GM18861 (cell line): ENCODE measurements around the gene EBF4.

ENCODE experiments used
- ATAC-seq: cut with Tn5 transposase; IDR thresholded peaks from one replicate; pipeline ENCODE4 v1.9.1; 2021; ENCODE audit not compliant: unreplicated experiment

Gene EBF4

GRCh38 chr20:2793471-2793870, 100.9 kb downstream of the EBF4 start:
- no peak for ATAC-seq

- ATAC-seq, result no peak
Measured at GRCh38 chr20:2794202-2794748, 101.7 kb downstream of the EBF4 start.

- ATAC-seq, result no peak
Measured at GRCh38 chr20:2794866-2795447, 102.4 kb downstream of the EBF4 start.

DNA sequence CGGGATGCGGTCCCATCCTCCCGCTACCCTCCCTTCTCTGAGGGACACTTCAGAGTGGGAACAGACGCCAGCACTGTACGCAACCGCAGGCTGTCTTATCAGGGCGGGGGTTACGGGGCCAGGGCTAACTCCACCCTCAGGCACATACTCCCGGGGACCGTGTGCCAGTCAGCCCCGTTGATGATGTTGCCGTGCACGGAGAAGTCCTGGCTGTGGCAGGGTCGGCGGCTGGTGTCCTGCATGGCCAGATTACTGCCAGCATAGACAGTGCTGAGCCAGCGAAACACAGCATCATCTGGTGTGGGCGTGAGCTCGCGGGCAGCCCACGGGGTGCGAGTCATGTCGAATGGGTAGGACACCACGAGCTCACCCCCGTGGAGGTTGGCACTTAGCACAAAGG, 102.9 kb downstream of the EBF4 start:
- ATAC-seq, result no peak

DNA sequence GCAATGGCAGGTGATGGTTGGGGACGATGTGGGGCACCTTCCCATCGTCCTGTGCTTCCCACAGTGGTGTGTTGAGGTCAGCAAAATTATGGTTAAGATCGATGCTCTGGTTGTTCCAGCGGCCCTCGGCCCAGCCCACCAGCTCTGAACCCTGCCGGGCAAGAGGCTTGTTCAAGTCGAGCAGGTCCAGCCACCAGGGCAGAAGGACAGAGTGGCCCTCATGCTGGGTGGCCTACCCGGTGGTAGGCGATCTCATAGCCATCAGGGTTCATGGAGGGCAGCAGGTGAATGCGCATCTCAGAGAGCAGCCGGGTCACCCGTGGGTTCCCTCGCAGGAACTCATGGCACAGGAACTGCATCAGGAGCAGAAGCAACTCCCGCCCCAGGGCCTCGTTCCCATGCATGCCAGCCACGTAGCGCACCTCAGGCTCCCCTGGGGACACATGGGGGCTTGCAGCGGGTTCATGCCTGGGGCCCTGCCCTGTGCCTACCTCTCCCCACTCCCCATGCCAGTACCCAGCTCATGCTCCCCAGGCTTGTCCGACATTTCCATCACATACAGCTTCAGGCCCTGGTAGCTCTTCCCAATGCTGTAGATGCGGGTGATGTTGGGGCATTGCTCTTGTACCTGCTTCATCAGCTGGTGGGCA, 103.6 kb downstream of the EBF4 start:
- no peak for ATAC-seq

DNA sequence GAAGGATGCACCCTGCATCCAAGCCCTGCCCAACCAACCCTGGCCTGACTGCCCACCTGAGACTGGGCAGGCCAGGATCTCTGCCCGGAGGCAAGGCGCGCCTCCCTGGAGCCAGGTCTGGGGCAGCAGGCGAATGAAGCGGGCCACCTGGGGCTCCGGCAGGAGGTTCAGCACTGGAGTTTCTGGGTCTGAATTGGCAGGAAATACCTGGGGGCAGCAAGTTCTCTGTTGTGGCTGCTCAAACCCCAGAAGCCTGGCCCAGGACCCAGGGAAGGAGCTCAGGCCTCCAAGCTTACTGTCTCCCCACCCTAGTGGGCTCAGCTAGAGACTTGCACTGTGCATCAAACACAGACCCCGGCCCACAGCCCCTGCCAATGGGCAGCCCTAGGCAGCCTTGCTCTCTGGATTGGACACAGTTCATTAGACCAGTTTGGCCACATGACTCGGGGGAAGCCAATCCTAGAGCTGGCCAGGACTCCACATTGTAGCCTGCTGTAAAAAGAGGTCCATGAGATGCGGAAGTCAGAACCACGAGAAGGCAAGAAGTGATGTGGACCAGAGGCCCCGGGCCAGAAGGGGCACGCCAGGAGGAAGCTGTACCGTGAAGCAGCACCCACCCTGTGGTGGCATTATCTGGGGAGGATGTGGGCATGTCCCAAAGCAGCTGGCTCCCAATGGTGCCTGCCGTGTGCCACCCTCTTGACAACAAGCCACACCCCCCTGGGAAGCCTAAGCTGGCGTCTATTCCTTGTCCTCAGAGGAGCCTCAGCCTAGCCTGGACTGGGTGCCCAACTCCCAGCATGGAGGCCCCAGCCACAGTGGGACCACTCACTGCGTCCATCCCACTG, 104.8 kb downstream of the EBF4 start:
- no peak for ATAC-seq

DNA sequence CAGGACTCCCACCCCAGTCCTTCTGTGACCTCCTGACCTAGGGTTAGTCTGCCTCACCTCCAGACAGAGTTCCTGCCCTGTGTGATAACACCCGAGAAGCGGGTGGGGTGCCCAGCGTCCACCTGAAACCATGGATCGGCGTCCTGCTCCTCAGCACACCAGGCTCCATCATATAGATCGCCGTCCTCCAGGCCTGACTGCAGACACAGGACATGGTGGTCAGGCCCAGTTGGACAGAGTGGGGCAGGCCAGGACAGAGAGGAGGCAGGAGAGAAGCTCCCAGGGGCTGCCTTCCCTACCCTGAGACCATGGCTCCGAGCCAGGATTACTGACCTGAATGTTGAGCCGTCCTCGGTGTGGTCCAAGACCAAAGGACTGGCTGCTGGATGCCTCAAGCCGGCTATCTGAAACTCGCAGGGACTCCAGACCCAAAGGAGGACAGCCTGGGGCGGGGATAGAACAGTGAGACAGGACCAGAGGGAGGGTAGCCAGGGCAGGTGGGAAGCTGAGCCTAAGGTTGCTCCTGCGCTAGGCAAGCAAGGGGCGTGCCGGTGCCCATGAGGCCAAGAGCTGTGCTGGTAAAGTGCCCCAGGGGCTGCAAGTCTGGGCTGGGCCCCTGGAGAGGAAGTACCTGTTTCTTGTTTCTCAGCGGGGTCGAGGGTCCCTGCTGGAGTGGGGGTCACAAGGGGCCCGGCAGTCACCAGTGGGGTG, 105.7 kb downstream of the EBF4 start:
- ATAC-seq, result no peak

DNA sequence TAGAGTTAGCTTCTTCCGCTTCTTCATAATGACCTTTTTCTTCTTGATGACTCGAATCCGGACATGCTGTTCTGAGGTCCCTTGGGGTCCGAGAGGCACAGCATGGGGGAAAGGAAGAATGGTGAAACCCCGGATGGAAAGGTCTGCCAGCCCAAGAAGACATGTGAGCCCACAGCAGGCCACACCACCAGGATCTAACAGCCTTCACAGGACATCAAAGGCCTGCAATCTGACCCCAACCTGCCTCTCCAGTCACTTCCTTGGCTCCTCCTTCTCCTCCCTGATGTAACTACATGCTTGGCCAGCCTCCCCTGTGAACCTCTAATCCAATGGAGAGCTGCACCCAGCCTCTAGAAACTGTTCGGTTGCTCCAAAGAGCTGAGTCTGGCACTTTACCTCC, 106.2 kb downstream of the EBF4 start:
- no peak for ATAC-seq

DNA sequence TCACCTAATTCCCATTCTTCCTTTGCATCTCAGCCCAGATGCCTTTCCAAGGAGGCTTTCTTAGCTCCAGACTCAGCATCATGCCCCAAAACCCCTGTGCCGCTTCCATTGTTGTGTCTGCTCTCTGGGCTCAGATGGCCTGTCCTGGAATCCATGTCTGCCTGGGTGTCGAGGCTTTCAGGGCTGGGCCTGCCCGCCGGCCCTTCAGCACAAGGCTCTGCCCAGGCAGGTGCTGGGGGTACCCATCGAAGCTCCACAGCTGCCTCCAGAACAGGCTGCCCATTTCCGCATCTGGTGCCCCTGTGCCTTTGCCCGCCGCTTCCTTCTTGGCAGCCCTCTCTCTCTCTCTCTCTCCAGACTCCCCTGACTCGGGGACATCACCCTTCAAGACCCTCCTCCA, 106.7 kb downstream of the EBF4 start:
- no peak for ATAC-seq

GRCh38 chr20:2799688-2800520, 107.3 kb downstream of the EBF4 start:
- ATAC-seq, result peak; percentile 16

DNA sequence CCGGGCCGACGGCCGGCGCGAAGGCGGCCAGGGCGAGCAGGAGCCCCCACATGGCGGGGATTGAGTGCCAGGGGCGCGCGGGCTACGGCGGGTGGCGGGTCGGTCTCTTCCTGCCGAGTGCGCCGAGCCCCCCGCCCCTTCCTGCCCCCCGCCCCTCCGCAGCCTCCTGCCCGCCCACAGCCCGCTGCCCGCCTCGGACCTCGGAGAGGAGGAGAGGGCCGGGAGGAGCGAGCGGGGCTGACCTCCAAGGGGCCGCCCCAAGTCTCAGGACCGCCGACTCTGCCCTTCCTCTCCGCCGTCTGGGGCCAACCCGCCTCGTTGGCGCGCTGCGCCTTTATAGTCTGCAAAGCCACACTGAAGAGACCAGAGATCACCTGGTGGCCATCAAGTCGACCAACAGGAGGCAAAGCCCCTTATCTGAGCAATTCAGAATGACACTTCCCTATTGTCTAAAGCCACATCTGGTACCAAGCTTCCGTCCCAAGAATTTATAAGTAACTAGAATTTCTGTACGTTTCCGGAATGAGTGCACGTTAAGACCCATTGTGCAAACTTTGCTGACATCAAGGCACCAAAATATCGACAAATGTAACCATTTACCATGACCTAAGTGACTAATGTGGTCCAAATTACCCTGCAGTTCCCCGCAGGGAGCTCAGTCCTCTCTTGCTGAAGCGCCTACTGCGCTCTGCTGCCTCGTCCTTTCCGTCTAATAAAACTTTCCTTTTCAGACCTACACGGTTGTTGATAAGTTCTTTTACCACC, 108.1 kb downstream of the EBF4 start, which contains the start of gene CPXM1:
Gene CPXM1, minus strand, starts transcription at position 107 of the 765 bp plus-strand sequence. Its CDS starts 55 bp downstream, at position 52.
- peak; percentile 51 for ATAC-seq

GRCh38 chr20:2801286-2801728, 108.7 kb downstream of the EBF4 start:
- ATAC-seq, result no peak

- ATAC-seq, result no peak
Measured at GRCh38 chr20:2804041-2804828, 111.7 kb downstream of the EBF4 start.

DNA sequence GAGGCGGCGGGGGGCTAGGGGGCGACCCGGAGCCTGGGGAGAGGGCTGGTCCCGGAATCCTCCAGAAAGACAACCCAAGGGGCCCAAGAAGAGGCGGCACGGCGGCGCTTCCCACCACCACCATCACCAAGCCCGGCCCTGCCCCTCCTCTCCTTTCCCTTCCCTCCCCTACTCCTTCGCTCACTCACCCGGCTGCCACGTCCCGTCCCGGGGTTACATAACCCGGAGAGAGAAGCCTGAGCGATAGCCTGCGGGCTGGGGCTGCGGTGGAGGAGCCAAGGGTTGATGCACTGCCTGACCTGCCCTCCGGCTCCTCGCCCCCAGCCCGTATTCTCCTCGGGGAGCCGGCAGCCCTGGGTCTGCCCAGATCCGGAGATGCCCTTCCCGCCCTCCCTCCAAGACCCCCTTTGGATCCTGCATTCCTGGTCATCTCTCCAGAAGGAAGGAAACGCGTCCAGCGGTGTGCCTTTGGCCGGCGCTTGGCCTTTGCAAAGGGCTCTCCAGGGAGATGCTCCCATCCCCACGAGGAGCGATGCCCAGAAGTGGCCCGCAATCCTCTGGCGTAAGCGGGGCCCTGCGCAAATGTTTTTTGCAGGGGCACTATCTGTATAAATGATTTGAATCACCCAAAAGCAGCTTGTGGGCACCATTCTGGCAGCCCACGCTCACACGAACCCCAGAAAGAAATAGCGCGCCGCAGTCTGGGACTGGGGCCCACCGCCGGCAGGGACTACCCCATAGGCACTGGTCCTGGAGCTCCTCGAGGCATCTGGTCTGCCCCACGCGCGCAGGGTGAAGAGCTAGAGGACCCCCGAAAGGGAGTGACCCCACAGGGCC, 112.5 kb downstream of the EBF4 start:
- no peak for ATAC-seq

DNA sequence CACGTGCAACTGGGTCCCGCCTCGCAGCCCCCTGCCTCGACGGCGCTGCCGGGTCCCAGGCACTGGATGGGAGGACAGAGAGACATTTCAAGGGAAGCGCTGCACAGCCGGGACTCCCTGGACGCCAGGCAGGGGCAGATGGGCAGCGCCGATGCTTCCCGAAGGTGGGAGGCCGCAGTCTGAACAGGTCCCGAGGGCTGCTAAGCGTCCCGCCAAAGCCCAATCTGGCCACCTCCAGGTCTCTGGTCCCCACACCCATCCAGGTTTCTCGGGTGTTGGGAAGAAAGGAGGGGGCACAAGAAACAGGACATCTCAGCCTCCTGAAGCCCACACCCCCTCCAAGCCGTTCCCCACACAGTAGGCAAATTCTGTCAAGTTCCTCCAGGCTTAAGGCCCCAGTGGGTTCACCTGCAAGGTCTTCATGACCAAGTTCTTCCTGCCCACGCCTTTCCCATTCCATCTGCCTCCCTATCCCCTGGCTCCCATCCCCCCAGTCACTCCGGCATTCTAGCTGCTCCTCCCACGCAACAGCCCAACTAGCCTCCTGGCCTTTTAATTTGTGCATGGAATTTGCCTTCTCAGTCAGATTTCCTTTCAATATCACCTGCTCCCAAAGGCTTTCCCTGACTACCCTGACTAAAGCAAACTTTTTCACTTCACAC, 113.2 kb downstream of the EBF4 start:
- no peak for ATAC-seq

DNA sequence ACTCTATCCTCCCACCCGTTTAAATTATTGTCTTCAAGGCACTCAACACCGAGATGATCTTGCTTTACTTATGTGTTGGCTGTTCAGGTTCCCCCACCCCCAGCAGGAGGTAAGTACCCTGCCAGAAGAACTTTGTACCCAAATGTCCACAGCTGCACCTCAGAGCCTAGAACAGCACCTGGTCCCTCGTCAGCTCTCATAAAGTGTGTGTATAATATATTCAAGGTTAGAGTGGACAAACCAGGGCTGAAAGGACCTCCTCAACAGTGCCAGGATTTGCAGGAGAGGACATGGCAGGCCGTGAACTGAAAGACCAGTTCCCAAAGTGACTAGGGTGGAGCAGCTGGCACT, 113.7 kb downstream of the EBF4 start:
- no peak for ATAC-seq

DNA sequence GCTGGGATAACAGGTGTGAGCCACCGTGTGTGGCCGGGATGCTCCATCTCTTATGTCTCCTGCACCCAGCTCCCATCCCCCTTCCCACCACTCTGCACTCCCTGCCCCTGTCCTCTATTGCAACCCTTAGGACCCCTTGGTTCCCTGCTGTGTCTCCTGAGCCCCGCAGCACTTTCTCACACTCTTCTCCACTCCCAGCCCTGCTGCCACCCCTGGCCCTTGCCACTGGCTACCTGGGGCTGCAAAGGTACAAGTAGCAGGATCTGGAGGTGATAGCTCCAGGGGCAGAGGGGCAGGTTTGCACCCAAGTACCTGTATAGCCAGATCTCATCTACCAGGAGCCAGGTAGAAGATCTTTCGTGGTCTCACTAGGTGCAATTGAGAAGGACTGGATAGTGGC, 114.4 kb downstream of the EBF4 start:
- ATAC-seq, result no peak
